NCI-H69 (cell line): ENCODE measurements around the gene APMAP.

Experiments used
- DNase-seq: peaks from one replicate; lab custom pipeline; 2025; lab: John Stamatoyannopoulos, UW

APMAP gene

GRCh38 chr20:25025091-25025861 lies 32.7 kb upstream of the APMAP start:
- peak; percentile 11 for DNase-seq

GRCh38 chr20:25024171-25024570 lies 31.6 kb upstream of the APMAP start:
- no peak for DNase-seq

- no peak for DNase-seq
These were observed 30.8 kb upstream of the APMAP start for GRCh38 chr20:25023356-25023755.

GRCh38 chr20:25022680-25023079 lies 30.1 kb upstream of the APMAP start:
- peak; percentile 8 for DNase-seq

DNA sequence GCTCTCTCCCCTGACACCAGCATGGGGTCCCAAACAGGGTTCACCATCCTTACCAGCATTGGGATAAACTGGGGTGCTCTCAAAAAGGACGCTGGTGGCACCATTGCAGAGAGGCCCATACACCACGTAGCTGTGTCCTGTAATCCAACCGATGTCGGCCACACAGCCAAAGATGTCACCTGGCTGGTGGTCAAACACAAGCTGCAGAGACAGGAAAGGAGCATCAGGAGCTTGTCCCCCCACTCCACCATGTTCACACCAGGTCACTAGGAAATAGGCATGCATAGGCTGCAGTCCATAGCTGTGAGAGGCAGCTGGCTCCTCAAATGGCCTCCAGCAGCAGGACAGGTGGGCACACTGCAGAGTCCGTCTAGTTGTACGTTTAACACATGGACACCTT lies 28.8 kb upstream of the APMAP start:
- DNase-seq: no peak

GRCh38 chr20:25020901-25021301 lies 28.4 kb upstream of the APMAP start:
- DNase-seq: no peak

DNA sequence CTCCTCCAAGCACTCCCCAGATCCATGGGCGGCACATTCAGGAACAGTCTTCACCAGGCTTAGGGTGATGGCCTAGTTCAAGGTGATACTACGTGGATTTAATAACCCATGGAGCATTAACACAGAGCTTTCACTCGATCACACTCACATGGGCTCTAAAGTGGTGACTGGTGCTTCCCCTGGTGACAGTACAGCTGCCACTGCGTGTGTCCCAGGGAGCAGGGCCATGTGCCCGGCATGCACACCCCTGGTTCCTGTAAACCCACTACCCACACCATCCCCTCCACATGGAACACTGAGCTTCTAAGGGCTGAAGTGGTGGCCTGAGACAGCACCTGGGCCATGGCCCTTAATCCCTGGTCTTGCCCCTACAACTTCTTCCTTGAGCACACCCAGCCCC lies 27.8 kb upstream of the APMAP start:
- no peak for DNase-seq

DNA sequence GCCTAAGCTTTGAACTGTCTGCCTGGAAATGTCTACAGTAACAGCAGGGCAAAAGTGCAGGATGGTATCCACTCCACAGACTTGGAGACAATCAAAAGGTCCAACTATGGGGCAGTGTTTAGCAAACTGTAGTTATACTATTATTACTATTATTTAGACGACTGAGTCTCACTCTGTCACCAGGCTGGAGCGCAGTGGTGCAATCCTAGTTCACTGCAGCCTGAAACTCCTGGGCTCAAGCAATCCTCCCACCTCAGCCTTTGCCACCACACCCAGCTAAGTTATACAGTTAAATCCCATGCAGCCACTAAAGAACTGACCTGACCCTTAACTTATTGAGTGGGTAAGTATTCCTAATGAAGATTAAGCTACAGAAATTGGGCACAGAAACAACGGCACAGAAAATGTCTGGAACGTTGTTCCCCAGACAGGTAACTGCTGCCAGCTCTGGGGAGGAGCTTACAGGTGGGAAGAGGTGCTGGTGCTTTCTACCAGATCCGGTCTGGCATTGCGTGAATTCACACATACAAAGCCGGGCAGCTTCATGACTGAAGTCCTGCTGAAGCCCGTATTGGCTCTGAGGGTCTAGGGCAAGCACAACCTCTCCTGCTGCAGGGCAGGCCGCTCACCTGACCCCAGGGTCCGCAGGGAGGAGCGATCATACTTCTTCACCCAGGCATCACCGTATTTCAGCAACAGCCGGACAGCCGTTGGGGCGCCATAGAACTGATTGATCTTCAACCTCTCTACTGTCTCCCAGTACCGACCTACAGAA lies 27.0 kb upstream of the APMAP start:
- DNase-seq: no peak

- no peak for DNase-seq
These were observed 26.3 kb upstream of the APMAP start for GRCh38 chr20:25018841-25019240.

- DNase-seq: no peak
These were observed 25.9 kb upstream of the APMAP start for GRCh38 chr20:25018425-25018824.

DNA sequence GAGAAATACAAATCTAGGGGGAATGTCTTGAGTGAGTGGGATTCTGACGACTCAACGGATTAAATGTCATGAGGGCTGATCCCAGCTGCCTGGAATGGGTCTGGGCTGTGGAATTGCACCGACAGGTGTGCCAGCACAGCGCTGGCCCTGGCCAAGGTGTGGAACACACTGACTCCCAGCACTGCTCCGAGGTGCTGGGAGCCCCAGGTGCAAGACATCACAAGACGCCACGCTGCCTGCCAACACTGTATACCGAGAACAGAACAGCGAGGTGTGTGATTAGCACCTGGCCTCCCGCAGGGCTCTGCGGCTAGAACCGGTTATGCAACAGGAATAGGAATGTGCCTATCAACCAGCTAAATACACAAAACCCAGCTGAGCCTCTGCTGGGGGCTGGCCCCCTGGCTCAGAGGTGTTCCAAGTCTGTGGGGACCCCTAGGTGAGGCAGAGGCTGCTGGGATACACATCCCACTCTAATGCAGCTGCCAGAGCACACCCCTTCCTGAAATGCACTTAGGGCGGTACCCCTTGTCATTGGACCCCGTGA lies 24.8 kb upstream of the APMAP start:
- peak; percentile 97 for DNase-seq

DNA sequence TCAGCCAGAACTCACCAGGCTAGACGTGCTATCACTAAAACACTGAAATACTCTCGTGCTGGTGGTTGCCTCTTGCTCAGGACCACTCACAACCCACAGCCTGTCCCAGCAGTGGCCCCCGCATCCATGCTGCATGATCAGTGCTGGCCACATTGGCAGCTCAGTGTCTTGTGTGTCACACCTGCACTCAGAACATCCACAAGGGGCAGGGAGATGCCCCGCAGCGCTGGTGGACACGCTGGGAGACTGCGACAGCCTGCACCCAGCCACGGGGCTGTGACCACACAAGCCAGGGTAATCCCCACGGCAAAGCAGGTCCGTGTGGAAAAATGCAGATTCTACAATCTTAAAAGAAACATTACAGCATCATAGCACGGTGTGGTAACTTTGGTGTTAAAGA lies 23.9 kb upstream of the APMAP start:
- DNase-seq: no peak

GRCh38 chr20:25015986-25016385 lies 23.4 kb upstream of the APMAP start:
- no peak for DNase-seq

- peak; percentile 14 for DNase-seq
These were observed 22.3 kb upstream of the APMAP start for GRCh38 chr20:25014816-25015215.

DNA sequence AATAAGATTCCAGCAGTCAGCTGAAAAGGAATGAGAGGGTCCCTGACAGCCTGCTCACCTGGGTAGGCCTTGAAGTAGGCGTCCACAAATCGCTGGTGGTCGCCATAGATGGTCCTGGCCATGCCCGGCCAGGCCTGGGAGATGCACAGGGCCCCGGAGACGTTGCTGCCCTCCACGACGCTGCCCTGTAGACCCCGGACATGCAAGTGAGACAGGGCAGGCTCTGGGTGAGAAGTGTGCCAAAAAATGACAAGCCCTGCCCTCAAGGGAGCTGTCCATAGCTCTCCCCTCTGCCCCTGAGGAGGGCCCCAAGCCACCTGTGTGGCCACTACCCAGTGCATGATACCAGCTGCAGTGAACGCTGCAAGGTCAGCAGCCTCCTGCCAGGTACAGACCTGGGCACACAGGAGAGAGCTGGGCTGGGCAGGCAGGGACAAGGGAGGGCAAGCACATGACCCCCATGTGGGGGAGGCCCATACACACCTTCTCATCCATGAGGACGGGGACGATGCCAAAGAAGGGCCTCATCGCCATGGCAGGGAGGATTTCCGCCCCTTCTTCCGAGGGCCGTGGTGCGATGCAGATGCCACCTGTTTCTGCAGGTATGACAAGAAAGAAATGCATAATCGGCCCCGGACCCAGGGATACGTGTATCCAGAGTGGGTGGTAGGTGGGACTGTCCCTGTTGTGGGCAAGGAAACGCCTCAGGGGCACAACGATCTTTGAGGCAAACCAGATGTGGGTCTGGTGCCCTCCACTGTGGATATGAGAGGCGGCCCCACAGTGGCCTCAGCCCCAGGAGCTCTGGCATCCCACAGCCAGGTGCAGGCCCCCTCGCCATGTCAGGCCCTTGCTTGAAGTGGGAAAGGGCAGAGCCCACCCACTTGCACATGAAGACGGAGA lies 21.2 kb upstream of the APMAP start:
- DNase-seq: no peak

- no peak for DNase-seq
These were observed 20.2 kb upstream of the APMAP start for GRCh38 chr20:25012616-25013189.

- no peak for DNase-seq
These were observed 19.3 kb upstream of the APMAP start for GRCh38 chr20:25011831-25012241.

DNA sequence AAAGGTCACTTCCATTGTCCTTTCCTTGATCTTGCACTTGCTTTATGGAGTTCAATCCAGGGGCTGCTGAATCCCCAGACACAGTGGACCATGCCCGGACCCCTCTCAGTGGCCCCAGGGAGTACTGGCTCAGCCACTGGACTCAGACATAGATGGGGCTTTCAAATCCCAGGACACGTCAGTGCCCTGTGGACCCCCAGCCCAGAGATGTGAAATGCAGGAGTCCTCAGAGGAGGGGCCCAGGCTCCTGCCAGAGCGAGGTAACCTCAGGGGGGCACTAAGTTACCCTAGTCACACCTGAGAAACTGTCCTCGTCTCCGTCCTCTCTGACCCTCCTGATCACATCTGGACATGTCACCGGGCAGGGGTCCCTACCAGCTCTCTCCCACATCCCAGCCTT lies 18.7 kb upstream of the APMAP start:
- DNase-seq: no peak

DNA sequence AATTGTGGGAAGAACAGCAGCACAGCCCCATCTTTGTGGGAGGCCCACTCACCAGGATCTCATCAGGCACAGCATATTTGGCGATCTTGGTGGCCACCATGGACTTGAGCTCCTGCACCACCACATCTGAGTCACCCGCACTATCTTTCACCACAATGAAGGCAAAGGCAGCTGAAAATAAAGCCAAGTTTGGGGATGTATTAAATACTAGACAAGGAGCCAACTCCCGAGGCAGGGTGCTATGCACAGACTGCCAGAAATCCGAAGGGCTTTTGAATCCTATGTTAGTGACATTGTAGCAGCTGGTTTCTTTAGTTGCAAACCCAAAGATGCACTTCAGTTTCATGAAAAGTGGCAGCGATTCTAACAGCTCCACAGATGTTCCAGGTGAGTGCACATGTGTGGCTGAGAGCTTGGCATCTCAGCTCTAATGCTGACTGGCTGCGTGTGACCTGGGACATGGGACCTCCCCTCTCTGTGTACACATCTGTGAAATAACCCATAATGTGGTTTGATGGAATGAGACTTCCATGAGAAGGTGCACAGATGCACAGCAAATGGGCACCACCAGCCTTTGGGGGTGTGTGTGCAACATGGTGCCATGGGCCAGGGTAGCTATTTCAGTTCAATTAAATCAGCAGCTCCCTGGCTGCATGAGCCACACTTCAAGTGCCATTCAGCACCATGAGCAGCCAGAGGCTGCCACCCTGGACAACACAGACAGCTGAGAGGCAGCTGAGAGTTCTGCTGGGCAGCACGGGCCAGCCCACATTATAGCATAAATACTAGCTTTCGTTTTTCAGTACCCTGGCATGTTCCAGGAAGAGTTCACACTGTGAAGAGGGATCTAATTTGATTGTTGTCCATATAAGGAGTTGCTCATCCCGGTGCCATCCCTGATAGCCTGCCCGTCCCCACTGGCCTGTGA lies 16.9 kb upstream of the APMAP start:
- DNase-seq: no peak

GRCh38 chr20:25008388-25009217 lies 16.1 kb upstream of the APMAP start:
- DNase-seq: no peak
